Neural progenitor cell (in vitro differentiated cells): Measurements from ENCODE around the gene ITSN1. TPM values are rescaled to one million over a fixed set of nuclear protein-coding genes. Genes with fewer than 3 reads are reported as not detected.
"Not testable (repeated sequence)": the region's sequence is repeated elsewhere in the genome, so short reads cannot be mapped to it uniquely, and the experiment has no call there.

Experiments
- DNase-seq: peaks from one replicate; pipeline ENCODE4 v3.0.0-alpha.2; 2016; ENCODE audit warnings: low spot score
- H2AFZ ChIP-seq: fragments of 200-600 bp; sonication (generic); replicated peaks from 2 replicates; pipeline ENCODE4 v1.6.1; 2016; ENCODE audit warnings: antibody characterized with exemption
- H3F3A ChIP-seq: fragments of 200-600 bp; sonication (generic); 2 replicates; pipeline ENCODE4 v1.6.1; 2016; ENCODE audit warnings: antibody characterized with exemption, low read depth
- H3K27ac ChIP-seq: fragments of 200-600 bp; sonication (generic); 2 replicates; pipeline ENCODE4 v1.5.1; 2016; ENCODE audit warnings: mild to moderate bottlenecking
- H3K27me3 ChIP-seq: fragments of 200-600 bp; sonication (generic); 2 replicates; pipeline ENCODE4 v1.6.1; 2016; ENCODE audit warnings: mild to moderate bottlenecking, moderate library complexity
- H3K36me3 ChIP-seq: fragments of 200-600 bp; sonication (generic); 2 replicates; pipeline ENCODE4 v1.5.1; 2016
- H3K4me1 ChIP-seq: fragments of 200-600 bp; sonication (generic); 2 replicates; pipeline ENCODE4 v1.6.1; 2016; ENCODE audit warnings: mixed run types
- H3K4me2 ChIP-seq: fragments of 200-600 bp; sonication (generic); 2 replicates; pipeline ENCODE4 v1.6.1; 2016
- H3K4me3 ChIP-seq: fragments of 200-600 bp; sonication (generic); 2 replicates; pipeline ENCODE4 v1.5.1; 2016
- H3K79me2 ChIP-seq: fragments of 200-600 bp; sonication (generic); 2 replicates; pipeline ENCODE4 v1.6.1; 2016; ENCODE audit warnings: low read depth
- H3K9ac ChIP-seq: fragments of 200-600 bp; sonication (generic); 2 replicates; pipeline ENCODE4 v1.6.1; 2016
- H3K9me3 ChIP-seq: fragments of 200-600 bp; sonication (generic); 2 replicates; pipeline ENCODE4 v1.5.1; 2016; ENCODE audit warnings: low read depth
- H4K20me1 ChIP-seq: fragments of 200-600 bp; sonication (generic); 2 replicates; pipeline ENCODE4 v1.6.1; 2016; ENCODE audit warnings: low read depth
- H3K27ac Mint-ChIP-seq: 3 replicates; pipeline ENCODE4 v1.8.0; 2021; ENCODE audit warnings: mixed read lengths
- H3K27me3 Mint-ChIP-seq: 2 replicates; pipeline ENCODE4 v1.8.0; 2022; ENCODE audit warnings: low read depth, mild to moderate bottlenecking, inconsistent platforms, moderate library complexity, mixed read lengths; ENCODE audit not compliant: insufficient read depth
- H3K36me3 Mint-ChIP-seq: 3 replicates; pipeline ENCODE4 v1.8.0; 2021; ENCODE audit warnings: mixed read lengths
- H3K4me1 Mint-ChIP-seq: 3 replicates; pipeline ENCODE4 v1.8.0; 2021; ENCODE audit warnings: mixed read lengths
- H3K4me3 Mint-ChIP-seq: 3 replicates; pipeline ENCODE4 v1.8.0; 2021; ENCODE audit warnings: mild to moderate bottlenecking, moderate library complexity, mixed read lengths
- H3K9me3 Mint-ChIP-seq: 3 replicates; pipeline ENCODE4 v1.8.0; 2020; ENCODE audit warnings: mixed read lengths
- CTCF ChIP-seq: fragments of 200-600 bp; sonication (generic); IDR thresholded peaks from 2 replicates; pipeline ENCODE4 v1.5.1; 2017; ENCODE audit warnings: antibody characterized with exemption, mild to moderate bottlenecking
- EZH2 ChIP-seq: fragments of 200-600 bp; sonication (generic); IDR thresholded peaks from 2 replicates; pipeline ENCODE4 v1.6.1; 2017; ENCODE audit warnings: antibody characterized with exemption, mild to moderate bottlenecking, moderate library complexity
- EZH2phosphoT487 ChIP-seq: fragments of 200-600 bp; sonication (generic); IDR thresholded peaks from 2 replicates; pipeline ENCODE4 v1.6.1; 2017; ENCODE audit warnings: antibody characterized with exemption
- total RNA-seq: library from RNA; depleted of rRNA; stranded (reverse); fragments of >200 nt; gene quantifications from 2 replicates; pipeline ENCODE4 v1.2.3, GENCODE V29; 2015; ENCODE audit warnings: low replicate concordance

Gene ITSN1
- total RNA-seq, 1 donor from 2014 or later = 136 TPM

GRCh38 chr21:33917421-33917820 is 275.1 kb downstream of the ITSN1 start:
- Mint-ChIP-seq H3K27me3 (peaks cover 2% of the 10 kb centered on the region), H3K9me3 (no peaks in the 10 kb centered on the region)

GRCh38 chr21:33924079-33924765 is 281.9 kb downstream of the ITSN1 start:
- Histone ChIP-seq H2AFZ (peak overlapping the region; percentile 69), H4K20me1 (no peaks in the 10 kb centered on the region), H3K4me1 (no peaks in the 10 kb centered on the region), H3K9ac (no peak overlapping the region), H3K79me2 (no peaks in the 10 kb centered on the region), H3K9me3 (no peaks in the 10 kb centered on the region), H3K27me3 (no peaks in the 10 kb centered on the region), H3K4me2 (no peak overlapping the region), H3K36me3 (no peaks in the 10 kb centered on the region), H3K4me3 (no peak overlapping the region), H3F3A (no peaks in the 10 kb centered on the region), H3K27ac (no peak overlapping the region)
- TF ChIP-seq CTCF (peak; percentile 92), EZH2 (no peak), EZH2phosphoT487 (no peak)
- Mint-ChIP-seq H3K4me3 (peak overlapping the region; percentile 5), H3K36me3 (no peaks in the 10 kb centered on the region), H3K27ac (peak overlapping the region; percentile 30), H3K9me3 (peaks cover 6% of the 10 kb centered on the region), H3K4me1 (peaks cover 9% of the 10 kb centered on the region), H3K27me3 (peaks cover 2% of the 10 kb centered on the region)
- peak; percentile 91 for DNase-seq

More at GRCh38 chr21:33917421-33917820, 275.1 kb downstream of the ITSN1 start:
- TF ChIP-seq CTCF (no peak), EZH2phosphoT487 (no peak), EZH2 (no peak)
- Mint-ChIP-seq H3K27ac (no peak overlapping the region), H3K4me3 (no peak overlapping the region), H3K4me1 (peaks cover 16% of the 10 kb centered on the region), H3K36me3 (peaks cover 6% of the 10 kb centered on the region)
- H3K27ac ChIP-seq = no peak overlapping the region
- no peaks in the 10 kb centered on the region for H3K9me3 ChIP-seq
- no peak overlapping the region for H3K9ac ChIP-seq
- peaks cover 13% of the 10 kb centered on the region for H3K4me1 ChIP-seq
- no peak overlapping the region for H3K4me2 ChIP-seq
- H4K20me1 ChIP-seq = peaks cover 4% of the 10 kb centered on the region
- peaks cover 32% of the 10 kb centered on the region for H3K79me2 ChIP-seq
- peaks cover 6% of the 10 kb centered on the region for H3K36me3 ChIP-seq
- H3K27me3 ChIP-seq = no peaks in the 10 kb centered on the region
- peaks cover 7% of the 10 kb centered on the region for H3F3A ChIP-seq
- no peak overlapping the region for H3K4me3 ChIP-seq
- DNase-seq = no peak
- H2AFZ ChIP-seq = no peak overlapping the region

- H3K4me3 Mint-ChIP-seq = peak overlapping the region; percentile 5
- Histone ChIP-seq H3K4me2 (no peak overlapping the region), H3K9ac (no peak overlapping the region), H4K20me1 (no peaks in the 10 kb centered on the region), H3F3A (no peaks in the 10 kb centered on the region), H2AFZ (no peak overlapping the region), H3K27me3 (no peaks in the 10 kb centered on the region), H3K9me3 (no peaks in the 10 kb centered on the region), H3K36me3 (no peaks in the 10 kb centered on the region), H3K27ac (no peak overlapping the region), H3K4me1 (no peaks in the 10 kb centered on the region), H3K4me3 (no peak overlapping the region), H3K79me2 (no peaks in the 10 kb centered on the region)
- peaks cover 6% of the 10 kb centered on the region for H3K9me3 Mint-ChIP-seq
- no peak for TF ChIP-seq EZH2
- no peak for TF ChIP-seq CTCF
- TF ChIP-seq EZH2phosphoT487 = no peak
- H3K27ac Mint-ChIP-seq = peak overlapping the region; percentile 30
- no peaks in the 10 kb centered on the region for H3K36me3 Mint-ChIP-seq
- H3K27me3 Mint-ChIP-seq = peaks cover 2% of the 10 kb centered on the region
- H3K4me1 Mint-ChIP-seq = peaks cover 9% of the 10 kb centered on the region
- no peak for DNase-seq
Observed at GRCh38 chr21:33924766-33925100, 282.4 kb downstream of the ITSN1 start.

- not testable (repeated sequence) for H2AFZ ChIP-seq, H3K9ac ChIP-seq, DNase-seq, H3K9me3 ChIP-seq, H3F3A ChIP-seq, H3K4me1 ChIP-seq, H3K36me3 Mint-ChIP-seq, H3K27me3 ChIP-seq, H3K4me2 ChIP-seq, H3K9me3 Mint-ChIP-seq, H4K20me1 ChIP-seq, H3K27ac ChIP-seq, H3K4me3 Mint-ChIP-seq, H3K27ac Mint-ChIP-seq, H3K79me2 ChIP-seq, H3K27me3 Mint-ChIP-seq, H3K4me1 Mint-ChIP-seq, H3K36me3 ChIP-seq, H3K4me3 ChIP-seq
Observed at GRCh38 chr21:33926248-33926647, 283.9 kb downstream of the ITSN1 start.

GRCh38 chr21:33931052-33931798 is 288.9 kb downstream of the ITSN1 start:
- peak overlapping the region; percentile 75 for H3K4me3 Mint-ChIP-seq
- H4K20me1 ChIP-seq, H3K36me3 ChIP-seq, H3F3A ChIP-seq, H3K36me3 Mint-ChIP-seq, H3K27me3 Mint-ChIP-seq, H3K27me3 ChIP-seq, H3K9ac ChIP-seq, H3K9me3 Mint-ChIP-seq, H3K27ac ChIP-seq, H3K9me3 ChIP-seq: not testable (repeated sequence)
- DNase-seq = peak; percentile 21
- peaks cover 21% of the 10 kb centered on the region for H3K4me1 Mint-ChIP-seq
- peaks cover 11% of the 10 kb centered on the region for H3K4me1 ChIP-seq
- H3K79me2 ChIP-seq = peaks cover 30% of the 10 kb centered on the region
- peak overlapping the region; percentile 55 for H3K4me3 ChIP-seq
- H3K27ac Mint-ChIP-seq = peak overlapping the region; percentile 96
- H2AFZ ChIP-seq = peak overlapping the region; percentile 69
- H3K4me2 ChIP-seq = peak overlapping the region; percentile 85
